GOT3 (cell line): ENCODE results near the gene CRISPLD2.
"Not testable (repeated sequence)": the region's sequence is repeated elsewhere in the genome, so short reads cannot be mapped to it uniquely, and the experiment has no call there.

ENCODE experiments used
- DNase-seq: peaks from one replicate; lab custom pipeline; 2025; ENCODE audit warnings: mixed read lengths; lab: John Stamatoyannopoulos, UW

CRISPLD2 gene

GRCh38 chr16:84860383-84860782 lies 40.6 kb downstream of the CRISPLD2 start:
- no peak for DNase-seq

- no peak for DNase-seq
Measured at GRCh38 chr16:84861671-84862070, 41.9 kb downstream of the CRISPLD2 start.

GRCh38 chr16:84862804-84863480 lies 43.2 kb downstream of the CRISPLD2 start:
- no peak for DNase-seq

GRCh38 chr16:84863481-84863814 lies 43.7 kb downstream of the CRISPLD2 start:
- no peak for DNase-seq

GRCh38 chr16:84864326-84864955 lies 44.7 kb downstream of the CRISPLD2 start:
- no peak for DNase-seq

- DNase-seq, result no peak
Measured at GRCh38 chr16:84867696-84868095, 47.9 kb downstream of the CRISPLD2 start.

- no peak for DNase-seq
Measured at GRCh38 chr16:84868328-84868727, 48.5 kb downstream of the CRISPLD2 start.

- DNase-seq, result no peak
Measured at GRCh38 chr16:84868829-84869472, 49.2 kb downstream of the CRISPLD2 start.

- no peak for DNase-seq
Measured at GRCh38 chr16:84869473-84869845, 49.7 kb downstream of the CRISPLD2 start.

- DNase-seq, result not testable (repeated sequence)
Measured at GRCh38 chr16:84872971-84873370, 53.2 kb downstream of the CRISPLD2 start.

GRCh38 chr16:84874004-84874435 lies 54.2 kb downstream of the CRISPLD2 start:
- DNase-seq, result no peak

- no peak for DNase-seq
Measured at GRCh38 chr16:84874553-84874952, 54.8 kb downstream of the CRISPLD2 start.

GRCh38 chr16:84874983-84875382 lies 55.2 kb downstream of the CRISPLD2 start:
- no peak for DNase-seq

- no peak for DNase-seq
Measured at GRCh38 chr16:84875846-84876245, 56.1 kb downstream of the CRISPLD2 start.

- no peak for DNase-seq
Measured at GRCh38 chr16:84876873-84877606, 57.3 kb downstream of the CRISPLD2 start.

- no peak for DNase-seq
Measured at GRCh38 chr16:84878770-84879169, 59.0 kb downstream of the CRISPLD2 start.

GRCh38 chr16:84879569-84880487 lies 60.0 kb downstream of the CRISPLD2 start:
- DNase-seq, result no peak

- peak; percentile 42 for DNase-seq
Measured at GRCh38 chr16:84881702-84882521, 62.1 kb downstream of the CRISPLD2 start.

GRCh38 chr16:84883301-84883700 lies 63.5 kb downstream of the CRISPLD2 start:
- DNase-seq, result no peak

- no peak for DNase-seq
Measured at GRCh38 chr16:84884246-84884595, 64.4 kb downstream of the CRISPLD2 start.
